Neuronal stem cell (in vitro differentiated cells): ENCODE results near the gene NTN1.

Experiments used
- DNase-seq: peaks from one replicate; pipeline ENCODE4 v3.0.0-alpha.2; 2013; ENCODE audit warnings: low spot score
- H2AFZ ChIP-seq: one replicate; pipeline ENCODE4 v1.6.1; 2013; ENCODE audit warnings: mild to moderate bottlenecking, low read length, inconsistent platforms
- H2AK5ac ChIP-seq: 2 replicates; pipeline ENCODE4 v1.6.1; 2013; ENCODE audit warnings: low read depth, mild to moderate bottlenecking, inconsistent platforms, low read length, moderate library complexity, mixed read lengths
- H2BK120ac ChIP-seq: 2 replicates; pipeline ENCODE4 v1.6.1; 2013; ENCODE audit warnings: low read depth, mild to moderate bottlenecking, inconsistent platforms, low read length, moderate library complexity, mixed read lengths
- H2BK12ac ChIP-seq: one replicate; pipeline ENCODE4 v1.6.1; 2013; ENCODE audit warnings: low read length, inconsistent platforms
- H2BK15ac ChIP-seq: 2 replicates; pipeline ENCODE4 v1.6.1; 2013; ENCODE audit warnings: mild to moderate bottlenecking, low read length, inconsistent platforms, mixed read lengths
- H2BK5ac ChIP-seq: one replicate; pipeline ENCODE4 v1.6.1; 2013; ENCODE audit warnings: inconsistent platforms, mild to moderate bottlenecking, low read length, moderate library complexity
- H3K14ac ChIP-seq: one replicate; pipeline ENCODE4 v1.6.1; 2013; ENCODE audit warnings: low read length, inconsistent platforms
- H3K18ac ChIP-seq: 2 replicates; pipeline ENCODE4 v1.6.1; 2013; ENCODE audit warnings: low read length, inconsistent platforms
- H3K23ac ChIP-seq: 2 replicates; pipeline ENCODE4 v1.6.1; 2013; ENCODE audit warnings: low read depth, mild to moderate bottlenecking, mixed read lengths, low read length, inconsistent platforms; ENCODE audit not compliant: poor library complexity
- H3K27ac ChIP-seq: replicated peaks from 3 replicates; pipeline ENCODE4 v1.5.1; 2013; ENCODE audit warnings: low read length, inconsistent platforms
- H3K27me3 ChIP-seq, 3 experiments: 2 replicates each; pipeline ENCODE4 v1.6.1; 2013; ENCODE audit warnings: low read length in 3 of 3, mild to moderate bottlenecking in 2 of 3, inconsistent platforms in 1 of 3, low read depth in 1 of 3, mixed read lengths in 1 of 3, moderate library complexity in 1 of 3; ENCODE audit not compliant: control insufficient read depth in 3 of 3, insufficient read depth in 3 of 3
- H3K36me3 ChIP-seq, 2 donors: replicated peaks in 1 of 2; 2 replicates each; pipeline ENCODE4 v1.6.1; 2013; ENCODE audit warnings: low read length in 2 of 2; ENCODE audit not compliant: control insufficient read depth in 2 of 2, insufficient read depth in 2 of 2
- H3K4ac ChIP-seq: 2 replicates; pipeline ENCODE4 v1.6.1; 2013; ENCODE audit warnings: inconsistent platforms, mild to moderate bottlenecking, low read length, moderate library complexity
- H3K4me1 ChIP-seq, 2 donors: 1 replicate in 1 of 2; 2 replicates in 1 of 2; pipeline ENCODE4 v1.6.1; 2013; ENCODE audit warnings: low read length in 2 of 2, low read depth in 1 of 2; ENCODE audit not compliant: control insufficient read depth in 2 of 2, insufficient read depth in 1 of 2
- H3K4me2 ChIP-seq: one replicate; pipeline ENCODE4 v1.6.1; 2013; ENCODE audit warnings: mild to moderate bottlenecking, low read length, inconsistent platforms; ENCODE audit not compliant: insufficient read depth, poor library complexity, severe bottlenecking
- H3K4me3 ChIP-seq, 2 donors: 2 replicates each; pipeline ENCODE4 v1.5.1; 2013; ENCODE audit warnings: low read length in 2 of 2, mild to moderate bottlenecking in 2 of 2, inconsistent platforms in 1 of 2, moderate library complexity in 1 of 2
- H3K79me1 ChIP-seq: one replicate; pipeline ENCODE4 v1.6.1; 2013; ENCODE audit warnings: low read depth, mild to moderate bottlenecking, inconsistent platforms, low read length, moderate library complexity
- H3K9ac ChIP-seq: one replicate; pipeline ENCODE4 v1.6.1; 2013; ENCODE audit warnings: mild to moderate bottlenecking, low read depth, low read length, inconsistent platforms; ENCODE audit not compliant: poor library complexity
- H3K9me3 ChIP-seq, 2 donors: replicated peaks in 1 of 2; 2 replicates each; pipeline versions ENCODE3 to v1.6.1; 2013; ENCODE audit warnings: low read length in 2 of 2, mild to moderate bottlenecking in 2 of 2, inconsistent platforms in 1 of 2, low read depth in 1 of 2, mixed read lengths in 1 of 2, moderate library complexity in 1 of 2; ENCODE audit not compliant: control insufficient read depth in 2 of 2, insufficient read depth in 1 of 2
- H4K8ac ChIP-seq: one replicate; pipeline ENCODE4 v1.6.1; 2013; ENCODE audit warnings: low read depth, mild to moderate bottlenecking, inconsistent platforms, low read length, moderate library complexity
- H4K91ac ChIP-seq: one replicate; pipeline ENCODE4 v1.6.1; 2013; ENCODE audit warnings: low read length, low read depth, mild to moderate bottlenecking, inconsistent platforms; ENCODE audit not compliant: poor library complexity
- WGBS, 2 donors: extraction: QIAGEN DNeasy Blood & Tissue Kit; methylation state at CpG; one replicate each; pipeline ENCODE4 v1.1.7; 2013; ENCODE audit warnings: missing lambda C conversion rate in 2 of 2, mixed read lengths in 1 of 2; ENCODE audit not compliant: insufficient read length in 2 of 2, insufficient replicate concordance in 1 of 2; ENCODE audit errors: extremely low coverage in 2 of 2; 5-methylcytosine and 5-hydroxymethylcytosine counted together

Gene NTN1

GRCh38 chr17:9233761-9234160 lies 212.5 kb downstream of the NTN1 start:
- no peak overlapping the region for H2BK12ac ChIP-seq
- peak overlapping the region; percentile 82 for H3K14ac ChIP-seq
- no peak overlapping the region for H2BK15ac ChIP-seq
- DNase-seq, result no peak
- no peak overlapping the region for H3K4ac ChIP-seq
- H3K27me3 ChIP-seq, result peaks cover 0 to 9% (median 0%) of the 10 kb centered on the region in 3 experiments
- peak overlapping the region; percentile 93 for H3K23ac ChIP-seq
- no peaks in the 10 kb centered on the region for H3K79me1 ChIP-seq
- no peak overlapping the region for H4K8ac ChIP-seq
- no CpG with 5 or more reads among the region's 7 CpGs for WGBS, 2 donors
- peak overlapping the region; percentile 81 for H2AK5ac ChIP-seq
- peak overlapping the region; percentile 48 for H3K18ac ChIP-seq
- no peaks in the 10 kb centered on the region for H3K36me3 ChIP-seq
- peaks cover 3% of the 10 kb centered on the region in 2 donors for H3K9me3 ChIP-seq
- no peak overlapping the region for H3K27ac ChIP-seq
- H3K4me1 ChIP-seq, result peaks cover 11 to 20% of the 10 kb centered on the region in 2 donors
- H3K9ac ChIP-seq, result peak overlapping the region; percentile 60
- no peak overlapping the region for H3K4me3 ChIP-seq
- H2AFZ ChIP-seq, result no peak overlapping the region
- peak overlapping the region; percentile 92 for H4K91ac ChIP-seq
- H3K4me2 ChIP-seq, result no peak overlapping the region
- H2BK120ac ChIP-seq, result no peak overlapping the region
- no peak overlapping the region for H2BK5ac ChIP-seq

GRCh38 chr17:9234389-9234945 lies 213.2 kb downstream of the NTN1 start:
- peaks cover 15 to 20% of the 10 kb centered on the region in 2 donors for H3K4me1 ChIP-seq

GRCh38 chr17:9235346-9235745 lies 214.0 kb downstream of the NTN1 start:
- H2BK120ac ChIP-seq, result no peak overlapping the region
- H3K14ac ChIP-seq, result no peak overlapping the region
- H3K4me1 ChIP-seq, result peaks cover 18 to 21% of the 10 kb centered on the region in 2 donors
- no peak overlapping the region for H2BK5ac ChIP-seq
- H2BK12ac ChIP-seq, result no peak overlapping the region
- no peak overlapping the region for H4K8ac ChIP-seq
- H2BK15ac ChIP-seq, result no peak overlapping the region
- no peak overlapping the region for H2AFZ ChIP-seq
- no peak for DNase-seq
- H3K9ac ChIP-seq, result no peak overlapping the region
- H3K4me2 ChIP-seq, result no peak overlapping the region
- H3K36me3 ChIP-seq, result no peaks in the 10 kb centered on the region
- no peak overlapping the region for H3K4me3 ChIP-seq
- peaks cover 4% of the 10 kb centered on the region for H3K79me1 ChIP-seq
- no CpG with 5 or more reads among the region's 4 CpGs for WGBS, 2 donors
- H2AK5ac ChIP-seq, result no peak overlapping the region
- H3K9me3 ChIP-seq, result peaks cover 1 to 3% of the 10 kb centered on the region in 2 donors
- H3K23ac ChIP-seq, result no peak overlapping the region
- no peak overlapping the region for H3K27ac ChIP-seq
- H3K18ac ChIP-seq, result no peak overlapping the region
- no peak overlapping the region for H4K91ac ChIP-seq
- no peak overlapping the region for H3K4ac ChIP-seq
- peaks cover 0 to 21% (median 5%) of the 10 kb centered on the region in 3 experiments for H3K27me3 ChIP-seq

More at GRCh38 chr17:9234389-9234945, 213.2 kb downstream of the NTN1 start:
- DNase-seq, result no peak
- peak overlapping the region; percentile 82 for H3K14ac ChIP-seq
- no peak overlapping the region for H2BK12ac ChIP-seq
- H3K4me2 ChIP-seq, result no peak overlapping the region
- H3K79me1 ChIP-seq, result peaks cover 2% of the 10 kb centered on the region
- peak overlapping the region; percentile 92 for H4K91ac ChIP-seq
- H4K8ac ChIP-seq, result no peak overlapping the region
- H3K27ac ChIP-seq, result no peak overlapping the region
- no peaks in the 10 kb centered on the region for H3K36me3 ChIP-seq
- H3K23ac ChIP-seq, result peak overlapping the region; percentile 93
- H3K4ac ChIP-seq, result peak overlapping the region; percentile 23
- H2BK5ac ChIP-seq, result no peak overlapping the region
- no peak overlapping the region for H2AFZ ChIP-seq
- H3K9ac ChIP-seq, result no peak overlapping the region
- no peak overlapping the region for H3K4me3 ChIP-seq
- no peak overlapping the region for H3K18ac ChIP-seq
- no peak overlapping the region for H2BK120ac ChIP-seq
- peak overlapping the region; percentile 81 for H2AK5ac ChIP-seq
- peaks cover 0 to 15% (median 2%) of the 10 kb centered on the region in 3 experiments for H3K27me3 ChIP-seq
- H3K9me3 ChIP-seq, result peaks cover 1 to 3% of the 10 kb centered on the region in 2 donors
- peak overlapping the region; percentile 71 for H2BK15ac ChIP-seq
- WGBS, 2 donors, result no CpG with 5 or more reads among the region's 8 CpGs

- no peak for DNase-seq
- Histone ChIP-seq H2BK5ac (no peak overlapping the region), H3K18ac (peak overlapping the region; percentile 67), H3K14ac (no peak overlapping the region), H3K27me3 (peaks cover 0 to 25% (median 5%) of the 10 kb centered on the region in 3 experiments), H2AK5ac (peak overlapping the region; percentile 81), H3K4me2 (no peak overlapping the region), H3K9me3 (peaks cover 1 to 3% of the 10 kb centered on the region in 2 donors), H3K4me3 (no peak overlapping the region), H4K8ac (no peak overlapping the region), H4K91ac (no peak overlapping the region), H3K4me1 (peaks cover 21 to 32% of the 10 kb centered on the region in 2 donors), H2BK120ac (no peak overlapping the region), H3K27ac (no peak overlapping the region), H2BK12ac (no peak overlapping the region), H2BK15ac (peak overlapping the region; percentile 55), H2AFZ (no peak overlapping the region), H3K79me1 (peaks cover 4% of the 10 kb centered on the region), H3K9ac (no peak overlapping the region), H3K4ac (no peak overlapping the region), H3K36me3 (no peaks in the 10 kb centered on the region), H3K23ac (no peak overlapping the region)
- WGBS, 2 donors, result no CpG with 5 or more reads among the region's 7 CpGs
These were observed 215.2 kb downstream of the NTN1 start for GRCh38 chr17:9236286-9237052.
